Frontal cortex (tissue), 4 donors: ENCODE data around the gene SYNPO. TPM values are rescaled to one million over a fixed set of nuclear protein-coding genes. Genes with fewer than 3 reads are reported as not detected.

Experiments used
- DNase-seq, 2 donors: peaks; one replicate each; pipeline ENCODE4 v3.0.0; 2012; ENCODE audit warnings: low spot score in 2 of 2
- FAIRE-seq: peaks from 2 replicates; lab custom pipeline; 2012; peaks lifted over from hg19 to GRCh38; lab: Jason Lieb, UNC
- total RNA-seq: library from RNA; depleted of rRNA; stranded (reverse); fragments of >200 nt; gene quantifications from one replicate; pipeline ENCODE4 v1.2.3, GENCODE V29; 2014
- donor health status: control.
- donor health status: control.
- donor health status: control.

SYNPO gene
- total RNA-seq, 1 donor from 2014 or later: 3.7 TPM

DNA sequence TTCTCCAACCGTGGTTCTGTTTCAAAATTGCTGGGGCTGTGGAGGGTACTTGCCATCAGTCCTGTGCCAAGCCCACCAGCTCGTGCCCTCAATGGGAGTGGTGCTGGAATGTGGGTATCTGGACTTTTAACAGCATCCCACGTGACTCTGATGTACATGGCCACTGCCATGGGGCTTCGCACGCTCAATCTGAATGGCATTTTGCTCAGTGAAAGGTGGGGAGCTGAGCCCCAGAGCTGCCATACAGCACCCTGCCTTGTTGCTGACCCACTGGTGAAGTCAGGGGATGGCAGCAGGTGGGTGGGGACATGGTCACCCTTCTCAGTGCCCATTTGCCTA lies 16.6 kb upstream of the SYNPO start:
- DNase-seq: no peak
- no peak for FAIRE-seq

DNA sequence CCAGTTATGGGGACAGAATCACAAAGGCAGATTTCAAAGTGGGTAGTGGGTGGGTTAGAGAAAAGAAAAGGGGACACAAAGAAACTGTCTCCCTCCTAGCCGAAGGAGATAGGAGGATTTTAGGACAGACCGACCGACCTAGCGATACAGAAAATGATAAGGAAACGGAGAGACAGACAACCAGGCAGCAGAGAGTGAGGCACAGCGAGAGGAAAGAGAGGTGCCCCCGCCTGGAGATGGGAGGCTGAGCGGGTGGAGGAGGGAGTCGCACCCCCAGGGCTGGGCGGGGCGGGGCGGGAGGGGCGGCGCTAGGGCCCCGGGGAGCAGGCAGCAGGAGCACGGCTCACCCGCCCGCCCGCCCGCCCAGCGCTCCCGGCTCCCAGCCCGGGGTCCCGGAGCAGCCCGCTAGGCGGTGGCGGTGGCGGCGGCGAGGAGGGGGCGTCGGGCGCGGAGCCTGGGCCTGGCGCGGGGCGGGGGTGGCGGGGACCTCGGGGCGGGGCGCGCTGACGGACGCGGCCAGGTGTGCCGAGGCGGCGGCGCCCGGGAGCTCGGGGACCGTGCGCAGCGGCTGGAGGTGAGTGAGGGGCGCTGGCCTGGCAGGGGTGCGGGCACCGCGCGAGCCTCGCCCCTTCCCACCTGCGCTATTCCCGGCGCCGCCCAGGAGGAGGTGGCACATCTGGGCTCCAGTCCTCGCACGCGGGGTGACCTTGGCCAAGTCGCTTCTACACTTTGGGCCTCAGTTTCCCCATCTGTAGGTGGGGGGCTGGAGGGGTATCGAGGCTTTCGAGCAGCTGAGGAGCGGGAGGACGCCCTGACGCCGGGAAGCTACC lies 15.9 kb upstream of the SYNPO start:
- no peak for FAIRE-seq

DNA sequence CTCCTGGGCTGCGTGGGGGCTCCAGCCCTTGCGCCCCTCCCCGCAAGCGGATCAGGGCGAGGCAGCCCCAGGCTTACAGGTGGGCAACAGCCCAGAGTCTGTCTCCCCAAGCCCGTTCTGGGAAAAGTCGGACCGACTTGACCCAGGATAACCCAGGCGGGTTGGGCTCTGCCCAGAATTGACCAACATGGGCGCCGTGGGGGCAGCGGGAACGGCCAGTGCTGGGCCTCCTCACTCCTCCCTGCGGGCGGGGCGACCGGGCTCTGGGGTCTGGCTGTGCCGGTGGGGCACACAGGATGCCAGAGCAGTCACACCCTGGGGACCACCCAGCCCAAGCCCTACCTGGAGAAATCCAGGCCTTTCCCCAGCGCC lies 15.3 kb upstream of the SYNPO start:
- DNase-seq: no peak
- FAIRE-seq: no peak

More for the DNA sequence above, 15.9 kb upstream of the SYNPO start:
- peak; percentile 59 to 75 for DNase-seq

DNA sequence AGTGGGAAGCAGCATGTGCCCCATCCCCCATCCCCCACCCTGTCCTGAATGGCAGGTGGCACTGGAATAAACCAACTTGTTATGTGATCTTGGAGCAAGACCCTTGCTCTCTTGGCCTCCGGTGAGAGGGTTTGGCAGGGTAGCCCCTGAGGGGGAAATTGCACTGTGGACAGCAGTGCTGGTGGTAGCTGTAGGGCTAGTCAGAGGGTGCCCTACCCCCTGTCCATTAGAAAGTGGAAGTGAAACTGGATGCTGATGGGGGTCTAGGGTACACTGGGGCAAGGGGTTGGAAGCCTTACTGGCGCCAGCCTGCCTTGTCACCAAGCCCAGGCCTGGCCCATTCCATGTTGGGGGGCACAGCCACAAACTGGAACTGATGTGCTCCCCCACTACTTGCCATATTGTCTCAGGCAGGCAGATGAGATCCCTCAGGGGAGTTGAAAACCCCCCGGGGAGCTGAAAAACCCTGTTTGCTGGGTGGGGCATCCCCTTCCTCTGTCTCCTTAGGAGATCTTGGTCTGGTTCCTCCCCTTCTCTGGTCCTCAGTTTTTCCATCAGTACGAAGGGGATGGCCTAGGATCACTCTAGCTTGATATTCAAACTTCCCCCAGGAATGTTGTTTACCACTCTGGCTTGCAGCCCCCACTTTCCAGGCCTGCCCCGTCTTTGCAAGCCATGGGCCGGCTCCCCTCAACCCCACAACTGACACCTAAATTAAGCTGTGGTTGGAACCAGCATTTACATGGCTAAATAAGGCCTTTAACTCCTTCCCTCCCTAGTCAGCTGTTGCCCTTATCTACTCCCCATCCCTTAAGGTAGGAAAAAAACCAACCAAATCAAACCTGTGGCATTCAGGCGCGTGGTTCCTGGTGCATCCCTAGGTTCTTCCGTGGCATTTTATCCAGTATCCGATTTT lies 14.4 kb upstream of the SYNPO start:
- FAIRE-seq: no peak
- no peak for DNase-seq

DNA sequence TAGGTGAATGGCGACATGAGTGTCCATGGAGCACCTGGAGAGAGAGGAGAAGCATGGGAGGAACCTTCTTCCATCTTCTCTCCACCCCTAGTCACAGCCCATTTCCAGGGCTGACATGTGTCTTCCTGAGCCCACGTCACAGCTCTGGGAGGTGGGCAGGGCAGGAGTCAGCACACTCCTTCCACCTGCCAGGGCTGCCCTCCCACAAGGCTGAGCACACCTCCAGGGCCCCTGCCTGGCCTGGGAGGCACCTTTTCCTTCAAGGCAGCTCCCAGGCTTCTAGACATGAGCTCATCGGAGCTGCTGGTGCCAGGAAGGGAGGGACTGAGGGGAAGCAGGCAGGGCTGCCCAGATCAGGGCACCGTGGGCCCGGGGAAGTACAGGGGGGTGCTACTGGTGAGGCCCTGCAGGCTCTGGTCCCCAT lies 13.6 kb upstream of the SYNPO start:
- DNase-seq (no peak), FAIRE-seq (no peak)

DNA sequence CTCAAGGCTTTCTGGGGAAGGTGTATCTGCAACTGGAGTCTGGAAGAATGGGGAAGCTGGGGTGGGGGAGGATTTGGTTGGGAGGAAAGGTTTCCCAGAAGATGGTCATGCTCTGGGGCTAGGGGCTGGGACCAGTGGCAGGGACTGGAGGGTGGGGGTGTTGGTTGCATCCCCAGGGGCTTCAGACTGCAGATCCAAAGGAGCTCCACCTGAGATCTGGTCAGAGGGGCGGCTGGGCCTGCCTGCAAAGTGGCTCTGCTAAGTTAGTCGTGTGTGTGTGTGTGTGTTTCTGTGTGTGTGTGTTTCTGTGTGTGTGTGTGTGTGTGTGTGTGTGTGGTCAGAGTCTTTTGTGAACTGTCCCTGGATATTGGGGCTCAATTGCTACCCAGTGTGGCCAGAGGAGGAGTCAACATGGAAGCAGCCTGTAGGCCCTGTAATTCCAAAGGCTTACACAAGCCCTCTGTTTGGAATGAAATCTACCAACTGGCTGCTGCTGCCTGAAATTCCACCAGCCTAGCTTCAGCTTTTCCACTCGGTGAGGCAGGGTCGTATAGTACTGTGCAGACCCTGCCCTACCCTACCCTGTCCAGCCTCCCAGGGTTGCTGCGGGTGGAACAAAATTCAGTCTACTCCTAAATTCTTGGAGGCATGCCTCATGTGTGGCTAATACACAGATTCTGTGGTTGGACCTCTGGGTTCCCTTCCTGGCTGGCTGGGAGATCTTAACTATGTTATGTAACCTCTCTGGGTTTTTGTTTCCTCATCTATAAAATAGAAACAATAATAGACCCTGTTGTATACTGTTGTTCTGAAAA lies 12.5 kb upstream of the SYNPO start:
- DNase-seq (no peak), FAIRE-seq (no peak)

DNA sequence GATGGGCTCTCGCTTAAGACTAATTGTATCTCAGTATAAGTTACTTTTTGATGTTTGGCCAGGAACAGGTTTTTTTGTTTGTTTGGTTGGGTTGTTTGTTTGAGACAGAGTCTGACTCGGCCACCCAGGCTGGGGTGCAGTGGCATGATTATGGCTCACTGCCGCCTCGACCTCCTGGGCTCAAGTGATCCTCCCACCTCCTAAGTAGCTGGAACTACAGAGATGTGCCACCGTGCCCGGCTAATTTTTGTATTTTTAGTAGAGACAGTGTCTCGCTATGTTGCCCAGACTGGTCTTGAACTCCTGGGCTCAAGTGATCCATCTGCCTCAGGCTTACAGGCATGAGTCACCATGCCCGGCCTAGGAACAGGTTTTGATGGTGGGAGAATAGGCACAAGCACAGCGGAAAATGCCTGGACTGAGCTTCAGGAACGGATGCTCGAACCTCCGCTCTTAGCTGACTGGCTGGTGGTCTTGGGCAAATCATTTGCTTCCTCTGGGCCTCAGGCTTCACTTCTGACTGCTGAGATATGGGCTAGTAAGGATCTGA lies 11.4 kb upstream of the SYNPO start:
- no peak for FAIRE-seq
- no peak for DNase-seq

DNA sequence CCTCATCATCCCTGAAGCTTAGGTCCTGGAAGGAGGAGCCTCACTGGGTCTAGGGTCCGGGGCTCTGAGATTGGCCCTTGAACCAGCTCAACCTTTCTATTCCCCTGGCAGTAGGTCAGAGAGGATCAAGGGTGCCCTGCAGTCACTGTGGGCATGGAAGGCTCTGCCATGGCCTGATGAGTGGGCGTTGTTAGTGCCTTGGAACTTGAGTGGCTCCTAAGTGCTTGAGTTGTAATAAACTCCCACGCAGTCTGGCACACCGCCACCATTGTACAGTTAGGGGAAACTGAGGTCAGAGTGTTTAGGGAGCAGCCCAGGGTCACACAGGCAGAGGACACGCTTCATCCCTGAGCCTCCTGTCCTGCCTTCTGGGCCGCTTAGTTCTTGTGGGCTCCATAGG lies 10.4 kb upstream of the SYNPO start:
- FAIRE-seq: no peak
- DNase-seq: no peak

DNA sequence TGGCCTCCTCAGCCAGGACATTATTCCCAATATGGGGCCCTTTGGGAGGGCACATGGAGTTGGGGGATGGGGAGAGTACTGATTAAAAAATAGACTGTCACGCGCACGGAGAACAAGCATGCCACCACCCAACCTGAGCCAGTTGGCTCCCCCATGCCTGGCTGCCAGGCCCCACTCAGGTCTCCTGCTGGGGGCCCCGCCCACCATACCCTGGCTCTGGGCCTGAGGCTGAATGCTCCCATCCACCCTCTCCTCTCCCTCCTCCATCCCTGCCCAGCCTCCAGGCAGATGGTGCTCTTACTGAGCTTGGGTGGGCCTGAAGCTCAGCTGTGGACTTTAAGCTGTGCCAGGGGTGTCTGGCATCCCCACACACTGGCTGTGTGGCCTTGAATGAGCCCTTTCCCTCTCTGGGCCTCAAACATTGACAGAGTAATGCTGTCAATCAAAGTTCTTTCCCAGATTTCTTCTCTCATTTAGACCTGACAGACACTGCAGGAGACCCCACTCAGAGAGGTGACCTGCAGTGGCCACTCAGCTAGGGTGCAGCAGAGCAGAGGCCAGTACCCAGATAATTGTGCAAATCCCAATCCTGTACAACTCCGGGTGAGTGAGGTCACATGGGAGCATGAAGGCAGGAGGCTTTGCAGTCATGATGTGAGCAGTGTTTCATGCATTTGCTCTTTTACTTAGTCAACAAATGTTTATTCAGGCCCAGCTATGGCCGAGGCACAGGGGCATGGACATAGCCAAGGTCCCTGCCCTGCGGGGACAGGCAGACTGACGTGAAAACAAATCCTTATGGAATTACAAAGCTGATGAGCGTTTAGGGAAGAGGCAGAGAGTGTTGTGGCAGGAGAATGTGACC lies 9.8 kb upstream of the SYNPO start:
- DNase-seq: no peak
- no peak for FAIRE-seq

DNA sequence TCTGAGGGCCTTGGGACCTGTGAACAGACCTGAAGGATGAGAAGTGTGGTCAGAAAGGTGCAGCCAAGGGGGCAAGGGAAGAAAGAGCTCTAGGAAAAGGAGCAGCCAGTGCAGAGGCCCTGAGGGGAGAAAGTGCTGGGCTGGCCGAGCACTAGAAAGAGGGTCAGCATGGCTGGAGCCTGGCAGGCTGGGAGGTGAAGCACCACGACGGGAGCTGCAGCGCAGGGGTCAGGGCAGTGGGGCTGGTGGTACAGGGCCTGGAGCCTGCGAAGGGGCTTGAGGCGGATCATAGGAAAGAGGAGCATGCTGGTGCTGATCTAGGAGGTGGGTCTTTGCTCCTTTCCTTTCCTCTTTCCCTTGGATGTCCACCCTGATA lies 9.1 kb upstream of the SYNPO start:
- FAIRE-seq: no peak

DNA sequence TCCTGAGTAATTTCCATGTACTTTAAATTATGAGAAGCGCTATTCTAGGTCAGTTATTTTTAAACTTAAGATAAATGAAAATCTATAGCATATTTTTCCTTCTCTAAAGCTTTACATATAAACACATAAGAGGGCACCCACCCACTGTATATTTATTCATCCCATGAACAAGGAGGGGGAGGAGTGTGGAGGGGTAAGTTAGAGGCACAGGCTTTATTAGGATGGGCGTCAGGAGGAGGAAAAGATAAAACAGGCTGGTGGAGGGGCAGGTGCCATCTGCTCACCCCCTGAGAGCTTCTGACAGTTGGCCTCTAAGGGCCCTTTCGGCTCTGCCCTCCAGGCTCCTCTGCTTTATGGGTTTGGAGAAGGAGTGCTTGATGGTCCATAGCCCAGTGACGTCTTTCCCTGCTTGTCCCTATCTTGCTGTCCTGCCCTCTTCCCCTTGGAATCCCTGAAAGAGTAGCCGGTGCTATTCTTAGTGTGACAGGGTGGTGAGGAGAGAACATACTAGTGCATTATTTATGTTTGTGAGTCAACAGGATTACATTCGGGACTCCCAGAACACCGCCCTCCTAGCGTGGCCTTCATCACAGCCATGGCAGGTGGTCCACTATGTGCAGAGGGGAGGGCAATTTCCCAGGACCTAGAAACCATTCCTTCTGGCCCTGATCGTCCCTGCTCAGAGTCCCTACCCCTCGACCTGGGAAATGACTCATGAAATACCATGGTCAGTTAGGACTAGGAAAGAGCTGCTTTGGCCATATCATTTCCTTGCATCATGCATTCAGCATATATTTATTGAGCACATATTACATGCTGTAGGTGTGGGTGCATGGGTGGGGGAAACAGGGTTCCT lies 7.9 kb upstream of the SYNPO start:
- FAIRE-seq (no peak), DNase-seq (no peak)

More for the DNA sequence above, 9.1 kb upstream of the SYNPO start:
- DNase-seq: no peak

DNA sequence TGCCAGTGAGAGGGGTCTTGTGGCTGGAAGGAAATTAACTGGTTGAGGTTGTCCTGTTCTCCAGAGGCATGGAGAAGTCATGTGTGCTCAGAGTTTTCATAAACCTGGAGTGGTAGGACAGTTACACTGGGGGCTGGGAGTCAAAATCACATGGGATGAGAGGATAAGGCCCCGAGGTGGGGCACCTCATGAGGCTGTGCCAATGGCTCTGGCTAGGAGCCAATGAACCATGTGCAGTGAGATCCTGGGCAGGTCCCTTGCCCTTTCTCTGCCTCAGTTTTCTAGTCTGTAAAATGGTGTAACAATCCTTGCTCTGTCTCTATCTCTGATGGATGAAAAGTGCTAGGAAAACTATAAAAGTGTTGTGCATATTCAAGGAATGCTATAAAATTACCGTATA lies 7.0 kb upstream of the SYNPO start:
- DNase-seq (no peak), FAIRE-seq (no peak)

DNA sequence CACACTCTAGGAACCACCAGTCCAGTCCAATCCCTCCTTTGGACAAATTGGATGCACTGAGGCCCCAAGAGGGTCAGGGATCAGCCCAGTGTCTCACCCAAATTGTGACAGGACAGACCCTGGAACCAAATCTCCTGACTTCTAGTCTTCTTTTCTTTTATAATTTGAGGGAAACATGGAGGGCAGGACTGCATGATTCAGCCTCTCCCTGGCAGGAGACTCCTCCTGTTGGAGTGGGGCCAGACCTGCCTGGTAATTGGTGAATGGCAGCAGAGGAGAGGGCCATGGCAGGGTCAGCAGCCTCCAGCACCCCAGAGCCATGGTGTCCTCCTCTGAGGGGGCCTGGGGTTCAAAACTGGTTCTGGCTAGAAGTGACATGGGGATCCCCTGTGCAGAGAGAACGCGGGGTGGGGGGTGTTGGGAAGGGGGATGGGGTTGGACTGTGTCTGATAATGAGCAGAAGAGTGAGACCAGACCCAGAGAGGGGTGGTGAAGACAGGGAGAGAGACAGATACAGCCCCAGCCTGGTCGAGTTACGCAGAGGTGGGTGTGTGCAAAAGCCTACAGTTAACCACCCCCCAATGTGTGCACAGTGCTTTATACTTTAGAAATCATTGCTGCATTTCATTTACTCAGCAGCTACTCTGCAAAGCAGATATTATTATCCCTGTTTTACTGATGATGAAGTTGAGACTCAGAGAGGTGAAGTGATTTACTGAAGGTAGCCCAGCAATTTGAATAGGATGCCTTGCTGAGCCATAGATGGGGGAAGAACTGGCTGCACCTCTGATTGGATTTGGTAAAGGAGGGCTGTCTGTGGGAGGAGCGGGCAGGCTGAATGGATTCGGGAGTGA lies 3.8 kb upstream of the SYNPO start:
- FAIRE-seq (no peak), DNase-seq (no peak)

DNA sequence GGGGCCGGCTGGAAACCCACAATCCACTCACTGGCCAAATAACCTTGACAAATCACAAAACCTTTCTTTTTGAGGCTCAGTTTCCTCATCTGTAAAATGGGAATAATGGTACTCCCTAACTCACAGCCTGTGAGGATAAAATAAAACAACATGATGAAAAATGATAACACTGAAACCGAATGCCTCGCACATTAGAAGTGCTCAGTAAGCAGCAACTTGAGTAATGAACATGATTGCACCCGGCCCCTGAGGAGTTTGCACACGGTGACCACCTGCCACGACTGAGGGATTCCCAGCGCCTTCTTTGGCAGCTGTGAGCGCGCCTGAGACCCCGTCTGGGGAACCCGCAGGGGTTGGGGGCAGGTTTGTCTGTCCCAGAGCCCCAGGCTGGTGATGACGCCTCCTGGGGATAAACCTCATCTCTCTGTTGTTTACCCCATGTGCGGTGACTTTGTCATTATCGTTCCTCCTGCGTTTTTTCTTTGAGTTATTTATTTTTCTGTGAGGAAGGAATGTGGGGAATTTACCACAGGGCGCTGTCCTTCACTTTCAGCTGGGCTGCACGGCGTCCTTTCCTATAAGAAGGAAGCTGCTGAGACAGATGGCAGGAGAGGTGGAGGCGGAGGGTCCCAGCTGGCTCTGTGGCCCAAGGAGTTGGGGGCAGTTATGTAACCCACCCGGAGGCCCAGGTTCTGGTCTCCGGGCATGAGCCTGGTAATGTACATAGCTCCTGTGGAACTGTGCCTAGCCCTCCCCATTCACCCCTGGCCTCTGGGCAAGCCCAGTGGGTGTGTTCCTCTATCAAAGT lies 3.0 kb upstream of the SYNPO start:
- FAIRE-seq: no peak
- DNase-seq: no peak

DNA sequence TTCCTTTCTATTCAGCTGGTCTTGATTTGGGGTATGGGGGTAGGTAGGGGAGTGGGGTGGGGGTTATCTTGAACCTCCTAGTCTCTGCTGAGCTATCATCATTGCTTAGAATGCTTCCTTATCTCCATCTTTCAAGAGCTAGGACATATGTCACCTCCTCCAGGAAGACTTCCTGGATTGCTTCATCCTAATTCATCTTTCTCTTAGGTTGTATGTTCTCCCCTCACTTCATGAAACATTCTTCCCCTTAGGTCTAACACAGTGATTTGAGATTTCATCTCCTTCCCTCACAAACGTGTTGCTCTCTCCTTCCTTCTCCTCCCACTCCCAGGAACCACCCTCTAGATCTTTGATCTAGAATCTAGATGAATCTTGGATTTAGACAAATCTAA lies 2.4 kb upstream of the SYNPO start:
- no peak for DNase-seq
- no peak for FAIRE-seq

DNA sequence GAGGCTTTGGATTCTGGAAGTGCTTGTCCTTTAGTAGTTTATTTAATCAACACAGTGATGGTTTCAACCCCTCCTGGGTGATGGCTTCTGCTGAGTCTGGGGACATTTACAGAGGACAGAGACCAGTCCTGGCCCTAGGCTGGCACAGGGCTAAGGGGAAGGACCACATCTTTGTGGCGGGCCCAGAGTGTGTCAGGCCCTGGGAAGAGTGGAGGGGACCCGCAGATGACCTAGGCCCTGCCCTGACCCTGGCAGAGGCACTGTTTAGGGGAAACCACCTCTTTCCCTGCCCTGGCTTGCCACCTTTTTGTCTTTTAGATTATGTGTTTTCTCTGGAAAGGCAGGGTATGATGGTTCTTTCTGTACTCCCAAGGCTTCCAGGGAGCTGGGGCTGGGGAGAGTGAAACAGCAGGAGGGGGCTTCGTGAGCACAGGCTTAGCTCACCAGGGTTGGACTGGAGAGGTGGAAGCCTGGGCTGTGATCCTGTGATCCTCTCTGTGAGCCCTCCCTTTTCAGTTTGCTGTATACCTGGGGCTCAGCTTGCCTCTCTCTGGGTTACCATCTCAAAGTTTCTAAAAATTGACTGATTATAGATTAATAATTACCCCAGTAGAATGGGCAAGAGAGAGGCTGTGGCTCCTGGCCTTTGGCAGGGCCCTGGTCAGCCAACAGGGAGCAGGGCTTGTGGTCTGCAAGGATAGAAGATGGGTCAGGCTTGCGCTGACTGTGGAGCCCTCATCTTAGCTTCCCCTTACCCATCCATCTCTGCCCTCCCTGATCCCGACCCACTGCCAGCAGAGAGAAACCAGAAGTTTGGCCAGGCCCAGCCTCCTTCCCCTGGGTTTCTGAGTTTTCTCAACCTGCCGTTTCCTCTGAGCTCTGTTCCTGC lies 1.7 kb upstream of the SYNPO start:
- FAIRE-seq: no peak
- no peak for DNase-seq
